Measurements from ENCODE around the gene ZDHHC7.
A peak's percentile ranks its signal among the peaks of the same experiment; 100 is the strongest.

ZDHHC7 gene

DNA sequence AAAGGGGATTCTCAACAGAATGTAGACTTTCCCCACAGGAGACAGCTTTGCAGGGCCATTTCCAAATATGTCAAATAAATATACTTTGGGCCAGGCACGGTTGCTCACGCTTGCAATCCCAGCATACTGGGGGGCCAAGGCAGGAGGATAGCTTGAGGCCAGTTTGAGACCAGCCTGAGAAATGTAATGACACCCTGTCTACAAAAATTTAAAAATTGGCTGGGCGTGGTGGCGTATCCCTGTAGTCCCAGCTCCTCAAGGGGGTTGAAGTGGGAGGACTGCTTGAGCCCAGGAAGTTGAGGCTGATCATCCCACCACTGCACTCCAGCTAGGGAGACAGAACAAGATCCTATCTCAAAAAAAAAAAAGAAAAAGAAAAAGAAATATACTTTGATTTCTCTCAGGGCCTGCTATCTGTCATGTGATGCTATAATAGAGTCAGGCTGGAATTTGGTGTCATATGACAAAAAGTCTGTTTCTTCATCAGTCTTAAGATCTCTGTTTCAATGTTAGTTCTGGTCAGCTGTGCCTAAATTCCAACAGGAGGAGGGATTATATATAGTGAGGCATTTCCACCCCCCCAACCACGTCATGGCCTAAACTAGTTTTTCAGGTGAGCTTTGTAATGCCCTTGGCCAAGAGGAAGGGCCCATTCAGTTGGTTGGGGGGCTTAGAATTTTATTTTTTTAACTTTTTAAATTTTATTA, 4.3 kb upstream of the ZDHHC7 start:
- peaks cover 39% of the 10 kb centered on the region for H3K4me1 Mint-ChIP-seq (ENCODE audit: low read depth)
- H3K36me3 Mint-ChIP-seq (ENCODE audit: low read depth) = peaks cover 3% of the 10 kb centered on the region
- no peak overlapping the region for H3K4me3 Mint-ChIP-seq
- no peaks in the 10 kb centered on the region for H3K27me3 Mint-ChIP-seq
- no peaks in the 10 kb centered on the region for H3K9me3 Mint-ChIP-seq
- H3K27ac Mint-ChIP-seq = no peak overlapping the region

DNA sequence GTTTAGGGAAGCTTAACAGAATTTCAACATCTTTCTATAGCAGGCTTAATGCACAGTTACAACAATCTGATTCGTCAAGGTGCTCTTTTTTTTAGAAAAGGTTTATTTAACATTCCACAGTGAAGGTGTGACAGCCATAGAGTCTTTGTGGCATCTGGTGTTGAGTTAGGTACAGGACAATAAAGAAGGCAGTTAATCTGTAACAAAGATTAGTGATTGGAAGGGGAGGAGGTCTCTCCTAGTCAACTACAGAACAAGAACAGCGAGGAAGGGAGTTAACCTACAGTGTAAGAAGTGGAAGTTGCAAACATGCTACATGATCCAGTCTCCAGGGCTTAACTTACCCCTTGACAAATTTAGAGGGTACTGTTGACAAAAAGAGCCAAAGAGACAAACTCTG, 3.0 kb upstream of the ZDHHC7 start:
- Mint-ChIP-seq H3K27me3 (no peaks in the 10 kb centered on the region), H3K4me3 (no peak overlapping the region), H3K36me3 (ENCODE audit: low read depth) (peaks cover 3% of the 10 kb centered on the region), H3K27ac (no peak overlapping the region), H3K4me1 (ENCODE audit: low read depth) (peaks cover 50% of the 10 kb centered on the region), H3K9me3 (no peaks in the 10 kb centered on the region)

DNA sequence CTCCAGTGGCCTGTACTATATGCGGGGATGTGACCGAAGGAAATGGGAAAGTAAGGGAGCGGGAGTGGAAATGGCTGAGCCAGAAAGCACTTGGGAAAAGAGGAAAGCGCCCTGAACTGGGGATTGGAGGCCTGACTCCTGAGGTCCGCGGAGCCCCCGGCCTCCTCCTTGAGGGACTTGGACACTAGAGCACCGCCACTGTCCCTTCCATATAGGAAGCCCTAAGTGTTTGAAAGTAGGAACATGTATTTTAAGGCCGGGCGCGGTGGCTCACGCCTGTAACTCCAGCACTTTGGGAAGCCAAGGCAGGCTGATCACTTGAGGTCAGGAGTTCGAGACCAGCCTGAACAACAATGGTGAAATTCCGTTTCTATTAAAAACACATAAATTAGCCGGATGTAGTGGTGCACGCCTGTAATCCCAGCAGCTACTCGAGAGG, 530 bp upstream of the ZDHHC7 start:
- Mint-ChIP-seq H3K36me3 (ENCODE audit: low read depth) (peaks cover 3% of the 10 kb centered on the region), H3K4me3 (peak overlapping the region; percentile 98), H3K27me3 (no peaks in the 10 kb centered on the region), H3K9me3 (no peaks in the 10 kb centered on the region), H3K27ac (peak overlapping the region; percentile 98), H3K4me1 (ENCODE audit: low read depth) (peaks cover 54% of the 10 kb centered on the region)

DNA sequence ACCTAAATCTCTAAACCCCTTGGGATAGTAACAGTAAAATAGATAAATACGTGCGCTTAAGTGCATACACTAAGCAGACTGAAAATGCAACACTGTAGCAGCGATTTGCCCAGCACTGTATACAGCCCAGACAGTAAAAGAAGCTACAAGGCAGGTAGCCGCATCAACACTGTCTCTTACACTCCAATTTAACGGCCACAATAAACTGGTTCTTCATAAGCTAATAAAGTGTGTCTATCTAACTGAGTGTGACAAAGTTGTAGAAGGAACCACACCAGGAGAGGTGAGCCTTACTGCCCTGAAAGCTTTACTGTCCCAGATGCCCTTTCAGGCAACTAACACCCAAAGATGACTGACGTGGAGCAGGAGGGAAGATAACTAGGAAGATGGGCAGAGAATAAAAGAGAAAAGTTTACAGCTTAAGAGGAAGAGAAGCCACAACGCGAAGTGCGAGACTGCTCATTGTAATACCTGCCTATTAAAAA, 847 bp downstream of the ZDHHC7 start:
- H3K4me3 Mint-ChIP-seq = peak overlapping the region; percentile 91
- no peaks in the 10 kb centered on the region for H3K27me3 Mint-ChIP-seq
- peaks cover 7% of the 10 kb centered on the region for H3K36me3 Mint-ChIP-seq (ENCODE audit: low read depth)
- H3K9me3 Mint-ChIP-seq = no peaks in the 10 kb centered on the region
- H3K4me1 Mint-ChIP-seq (ENCODE audit: low read depth) = peaks cover 49% of the 10 kb centered on the region
- H3K27ac Mint-ChIP-seq = peak overlapping the region; percentile 76

DNA sequence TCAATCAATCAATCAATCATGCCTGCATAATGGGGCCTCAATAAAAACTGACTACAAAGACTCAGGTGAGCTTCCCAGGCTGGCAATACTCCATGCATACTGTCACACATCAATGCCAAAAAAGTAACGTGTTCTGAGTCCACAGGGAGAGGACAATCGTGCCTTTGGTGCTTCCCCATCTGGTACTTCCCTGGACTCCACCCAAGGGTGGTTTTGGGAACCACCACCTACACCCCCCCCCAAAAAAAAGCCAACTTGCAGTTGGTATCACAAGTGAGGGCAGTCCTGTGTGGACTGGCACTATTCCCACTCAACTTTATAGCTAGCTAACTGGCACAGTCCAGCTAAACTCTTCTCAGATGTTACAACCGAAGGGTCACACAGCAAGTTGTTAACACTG, 3.1 kb downstream of the ZDHHC7 start:
- H3K9me3 Mint-ChIP-seq = no peaks in the 10 kb centered on the region
- peaks cover 7% of the 10 kb centered on the region for H3K36me3 Mint-ChIP-seq (ENCODE audit: low read depth)
- H3K4me1 Mint-ChIP-seq (ENCODE audit: low read depth) = peaks cover 68% of the 10 kb centered on the region
- no peaks in the 10 kb centered on the region for H3K27me3 Mint-ChIP-seq
- H3K4me3 Mint-ChIP-seq = no peak overlapping the region
- no peak overlapping the region for H3K27ac Mint-ChIP-seq

DNA sequence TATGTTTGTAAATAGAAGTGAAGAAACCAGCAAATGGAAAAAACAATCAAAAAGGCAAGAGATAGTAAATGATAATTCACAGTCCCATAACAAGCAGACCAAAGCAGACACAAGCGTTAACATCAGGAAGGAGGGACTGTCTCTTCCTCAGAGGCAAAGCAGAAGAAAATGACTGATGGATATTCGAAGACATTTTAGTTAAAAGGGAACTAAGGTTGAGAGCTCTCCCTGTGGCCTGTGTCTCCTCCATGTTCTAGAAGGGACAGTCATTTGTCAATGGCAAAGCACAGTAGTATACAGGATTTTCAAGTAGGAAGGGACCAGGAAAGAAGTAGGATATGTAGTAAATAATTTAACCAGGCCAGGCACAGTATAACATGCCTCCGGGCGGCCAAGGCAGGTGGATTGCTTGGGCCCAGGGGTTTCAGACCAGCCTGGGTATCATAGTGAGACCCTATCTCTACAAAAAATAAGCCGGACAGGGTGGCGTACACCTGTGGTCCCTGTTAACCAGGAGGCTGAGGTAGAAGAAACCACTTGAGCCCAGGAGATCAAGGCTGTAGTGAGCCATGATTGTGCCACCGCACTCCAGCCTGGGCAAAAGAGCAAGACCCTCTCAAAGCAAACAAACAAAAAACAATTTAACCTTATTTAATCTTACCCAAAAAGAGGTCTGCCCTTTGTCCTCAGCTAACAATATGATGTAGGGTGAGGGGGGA, 3.7 kb downstream of the ZDHHC7 start:
- H3K9me3 Mint-ChIP-seq = no peaks in the 10 kb centered on the region
- H3K4me1 Mint-ChIP-seq (ENCODE audit: low read depth) = peaks cover 75% of the 10 kb centered on the region
- no peak overlapping the region for H3K4me3 Mint-ChIP-seq
- H3K27ac Mint-ChIP-seq = no peak overlapping the region
- peaks cover 7% of the 10 kb centered on the region for H3K36me3 Mint-ChIP-seq (ENCODE audit: low read depth)
- H3K27me3 Mint-ChIP-seq = no peaks in the 10 kb centered on the region

DNA sequence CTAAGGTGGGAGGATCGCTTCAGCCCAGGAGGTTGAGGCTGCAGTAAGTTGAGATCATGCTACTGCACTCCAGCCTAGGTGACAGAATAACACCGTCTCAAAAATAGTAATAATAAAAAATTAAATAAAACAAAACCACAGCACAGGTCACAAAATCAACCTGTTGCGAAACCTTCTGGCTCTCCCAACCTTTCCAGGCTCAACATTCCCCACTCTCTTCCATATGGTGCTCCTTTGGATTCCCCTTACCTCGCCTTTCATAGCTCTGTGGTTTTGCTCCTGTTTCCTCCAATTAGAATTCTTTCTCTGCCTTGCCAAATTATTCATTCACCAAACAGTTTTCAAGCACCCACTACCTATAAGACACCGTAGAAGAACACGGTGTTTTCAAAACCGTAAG, 4.7 kb downstream of the ZDHHC7 start:
- Mint-ChIP-seq H3K36me3 (ENCODE audit: low read depth) (peaks cover 11% of the 10 kb centered on the region), H3K27ac (no peak overlapping the region), H3K27me3 (no peaks in the 10 kb centered on the region), H3K4me1 (ENCODE audit: low read depth) (peaks cover 75% of the 10 kb centered on the region), H3K9me3 (no peaks in the 10 kb centered on the region), H3K4me3 (no peak overlapping the region)

DNA sequence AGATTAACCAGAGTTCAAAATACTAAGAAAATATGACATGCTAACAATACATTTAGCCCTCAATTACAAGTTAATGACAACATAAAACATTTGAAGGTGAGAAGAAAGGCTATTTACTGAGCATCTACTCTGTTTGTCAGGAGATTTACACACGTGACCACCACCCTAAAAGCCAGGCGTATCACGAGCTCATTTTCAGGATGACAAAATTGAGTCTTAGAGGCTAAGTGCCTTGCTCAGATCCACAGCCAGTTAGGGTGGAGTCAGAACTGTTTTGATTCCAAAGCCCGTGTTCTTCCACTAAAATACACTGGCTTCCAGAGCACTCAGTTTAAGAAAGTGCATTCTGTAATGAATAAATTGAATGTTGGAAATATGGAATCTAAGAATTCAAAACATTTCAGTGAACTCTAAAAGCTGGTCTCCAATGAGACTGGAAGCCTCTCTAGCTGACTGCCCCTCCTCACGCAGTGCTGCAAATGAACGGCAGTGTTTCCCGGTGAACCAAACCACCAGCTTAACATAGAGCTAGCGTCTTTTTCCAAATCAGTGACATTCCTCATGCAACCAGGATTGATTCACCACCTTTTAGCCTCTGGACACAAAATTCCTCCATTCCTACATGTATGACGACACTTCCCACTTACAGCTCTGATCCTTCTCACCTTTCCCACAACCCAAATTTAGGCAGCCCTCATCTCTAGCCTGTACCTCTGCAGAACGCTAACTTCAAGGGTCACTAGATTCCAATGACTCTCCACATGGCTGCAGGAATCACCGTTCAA, 5.9 kb downstream of the ZDHHC7 start:
- Mint-ChIP-seq H3K4me1 (ENCODE audit: low read depth) (peaks cover 68% of the 10 kb centered on the region), H3K27me3 (no peaks in the 10 kb centered on the region), H3K9me3 (no peaks in the 10 kb centered on the region), H3K27ac (no peak overlapping the region), H3K4me3 (no peak overlapping the region), H3K36me3 (ENCODE audit: low read depth) (peaks cover 13% of the 10 kb centered on the region)

DNA sequence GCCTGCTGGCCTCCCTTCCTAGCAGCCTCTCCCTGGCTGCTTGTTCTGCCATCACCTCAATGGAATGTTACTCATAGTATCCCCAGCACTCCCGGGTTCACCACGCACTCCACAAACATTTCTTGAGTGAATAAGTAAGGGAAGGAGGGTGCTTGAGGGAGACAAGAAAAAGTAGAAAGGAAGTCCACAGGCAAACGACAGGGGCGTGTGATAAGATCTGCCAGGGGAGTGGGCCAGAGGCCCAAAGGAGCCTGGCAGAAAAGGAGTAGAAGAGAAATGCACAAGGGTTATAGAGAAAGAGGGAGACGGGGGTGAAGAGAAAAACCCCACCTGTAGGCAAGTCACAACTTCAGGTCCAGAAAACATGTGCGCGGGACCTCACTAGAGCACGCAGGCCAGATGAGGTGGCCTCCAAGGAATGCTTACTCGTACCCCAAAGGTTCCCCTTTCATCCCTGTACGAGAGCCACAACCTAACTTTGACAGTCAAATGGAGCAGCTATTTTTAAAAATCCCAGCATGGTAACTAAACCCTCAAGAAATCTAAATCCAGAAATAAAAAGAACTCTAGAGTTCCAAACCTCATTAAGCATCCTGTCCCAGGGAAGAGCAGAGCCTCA, 6.6 kb downstream of the ZDHHC7 start:
- Mint-ChIP-seq H3K9me3 (no peaks in the 10 kb centered on the region), H3K36me3 (ENCODE audit: low read depth) (peaks cover 14% of the 10 kb centered on the region), H3K4me3 (no peak overlapping the region), H3K27me3 (no peaks in the 10 kb centered on the region), H3K4me1 (ENCODE audit: low read depth) (peaks cover 60% of the 10 kb centered on the region), H3K27ac (no peak overlapping the region)

DNA sequence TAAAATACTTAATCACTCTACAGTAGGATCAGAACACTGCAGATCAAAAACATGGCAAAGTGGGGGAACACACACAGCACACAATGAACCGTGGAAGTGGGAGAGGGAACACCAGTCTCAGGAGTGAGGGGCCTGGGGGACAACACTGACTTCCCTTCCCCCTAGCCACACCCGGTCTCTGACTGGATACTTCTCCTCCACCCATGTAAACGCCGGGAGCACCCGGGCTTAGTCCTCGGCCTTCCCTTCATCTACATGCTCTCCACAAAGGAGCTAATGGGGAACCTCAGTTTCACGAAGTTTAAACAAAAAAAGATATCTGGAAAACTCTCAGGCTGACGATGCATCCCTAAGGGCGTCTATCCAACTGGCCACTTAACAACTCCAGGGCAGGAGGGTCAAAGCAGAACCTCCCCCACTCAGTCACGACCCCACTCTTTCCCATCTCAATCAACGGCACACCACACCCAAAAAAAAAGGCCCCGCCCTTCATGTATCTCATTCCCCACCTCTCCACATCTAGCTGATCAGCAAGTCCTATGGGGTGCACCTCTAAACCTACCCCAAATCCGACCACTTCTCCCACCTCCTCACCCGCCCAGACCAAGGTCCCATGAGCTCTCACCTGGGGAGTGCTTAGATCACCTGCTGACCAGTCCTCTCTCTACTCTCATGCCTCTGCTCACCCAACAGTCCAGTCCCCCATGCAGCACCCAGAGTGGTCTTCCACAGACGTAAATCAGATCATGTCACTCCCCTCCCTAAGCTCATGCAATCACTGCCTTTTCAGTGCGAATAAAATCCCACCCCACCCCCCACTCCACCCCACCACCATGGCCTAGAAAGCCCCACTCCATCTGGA, 7.4 kb downstream of the ZDHHC7 start:
- Mint-ChIP-seq H3K36me3 (ENCODE audit: low read depth) (peaks cover 18% of the 10 kb centered on the region), H3K4me1 (ENCODE audit: low read depth) (peaks cover 59% of the 10 kb centered on the region)

DNA sequence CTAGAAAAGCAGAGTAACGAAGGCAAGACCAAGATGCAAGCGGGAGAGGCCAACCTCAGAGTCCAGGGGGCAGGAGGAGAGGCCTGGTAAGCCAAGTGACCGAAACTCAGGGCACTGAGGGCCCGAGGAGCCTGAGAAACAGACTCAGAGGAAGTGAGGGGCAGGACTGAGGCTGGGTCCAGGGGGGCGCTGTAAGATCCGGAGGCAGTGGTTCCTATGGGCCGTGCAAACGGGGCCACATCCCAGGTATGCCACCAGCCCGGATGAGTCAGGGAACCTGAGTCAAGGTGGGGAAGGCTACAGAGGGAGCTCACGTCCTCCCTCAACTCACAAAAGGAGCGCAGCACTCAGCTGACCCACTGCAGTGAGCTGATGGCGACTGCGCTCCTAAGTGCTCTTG, 8.3 kb downstream of the ZDHHC7 start:
- H3K4me1 Mint-ChIP-seq (ENCODE audit: low read depth) = peaks cover 52% of the 10 kb centered on the region
- H3K4me3 Mint-ChIP-seq = peak overlapping the region; percentile 27
- no peaks in the 10 kb centered on the region for H3K27me3 Mint-ChIP-seq
- peak overlapping the region; percentile 68 for H3K27ac Mint-ChIP-seq
- H3K9me3 Mint-ChIP-seq = no peaks in the 10 kb centered on the region
- peaks cover 18% of the 10 kb centered on the region for H3K36me3 Mint-ChIP-seq (ENCODE audit: low read depth)

More for the DNA sequence above, 7.4 kb downstream of the ZDHHC7 start:
- Mint-ChIP-seq H3K4me3 (no peak overlapping the region), H3K27ac (peak overlapping the region; percentile 17), H3K9me3 (no peaks in the 10 kb centered on the region), H3K27me3 (no peaks in the 10 kb centered on the region)

DNA sequence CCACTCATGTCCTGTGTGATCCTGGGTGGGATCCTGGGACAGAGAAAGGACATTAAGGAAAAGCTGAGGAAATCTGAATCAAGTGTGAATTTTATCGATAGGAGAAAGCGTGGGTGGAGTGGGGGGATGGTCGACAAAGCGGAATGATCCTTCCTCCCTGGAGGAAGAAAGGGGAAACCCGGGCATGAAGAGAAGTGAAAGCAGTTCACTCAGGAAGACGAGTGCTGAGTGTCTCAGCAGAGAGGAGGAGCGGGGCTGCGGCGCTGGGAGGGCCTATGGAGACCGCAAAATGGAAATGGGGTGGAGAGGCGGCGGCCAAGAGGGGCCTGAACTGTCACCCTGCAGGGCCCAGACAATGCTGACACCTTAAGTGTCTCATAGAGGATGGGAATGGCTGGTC, 8.7 kb downstream of the ZDHHC7 start:
- Mint-ChIP-seq H3K4me1 (ENCODE audit: low read depth) (peaks cover 51% of the 10 kb centered on the region), H3K4me3 (peak overlapping the region; percentile 27), H3K27me3 (no peaks in the 10 kb centered on the region), H3K36me3 (ENCODE audit: low read depth) (peaks cover 18% of the 10 kb centered on the region), H3K9me3 (no peaks in the 10 kb centered on the region), H3K27ac (peak overlapping the region; percentile 68)

DNA sequence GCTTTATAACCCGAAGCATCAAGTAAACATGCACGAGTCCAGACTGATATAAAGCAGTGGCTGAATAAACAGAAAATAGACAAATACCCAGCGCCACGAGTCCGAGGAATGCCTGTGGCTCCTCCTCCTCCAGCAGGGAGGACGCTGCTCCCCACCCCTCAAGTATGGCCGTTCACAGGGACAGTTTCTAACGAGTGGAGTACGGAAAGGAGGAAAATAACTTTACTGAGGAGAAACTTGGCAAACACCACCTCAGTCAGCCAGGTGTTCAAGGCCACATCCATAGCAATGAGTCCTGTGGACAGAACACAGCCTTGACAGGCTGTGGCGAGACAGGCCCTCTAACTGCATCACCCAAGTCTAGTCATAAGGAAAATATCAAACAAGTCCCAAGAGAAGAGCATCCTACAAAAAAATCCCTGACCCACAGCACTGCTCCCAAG, 9.2 kb downstream of the ZDHHC7 start:
- no peaks in the 10 kb centered on the region for H3K27me3 Mint-ChIP-seq
- H3K4me1 Mint-ChIP-seq (ENCODE audit: low read depth) = peaks cover 46% of the 10 kb centered on the region
- peak overlapping the region; percentile 27 for H3K4me3 Mint-ChIP-seq
- H3K9me3 Mint-ChIP-seq = no peaks in the 10 kb centered on the region
- peak overlapping the region; percentile 2 for H3K27ac Mint-ChIP-seq
- H3K36me3 Mint-ChIP-seq (ENCODE audit: low read depth) = peaks cover 18% of the 10 kb centered on the region

Data from stimulated activated naive CD8-positive, alpha-beta T cell treated with anti-CD3 and anti-CD28 coated beads, Interleukin-15, Interleukin-2, amounts not matched to agents 100 ng/mL and 50 ng/mL, for 24 hours (primary cell).